Stimulated activated CD4-positive, alpha-beta T cell treated with anti-CD3 and anti-CD28 coated beads, Interleukin-2, amount 100 ng/mL, for 4 hours (primary cell): ENCODE data around the gene COL5A1.

Source experiments
- DNase-seq: peaks from one replicate; pipeline ENCODE4 v3.0.0-alpha.2; 2020; ENCODE audit warnings: low read depth

Gene COL5A1

GRCh38 chr9:134770972-134771971 lies 129.7 kb downstream of the COL5A1 start:
- DNase-seq: no peak

DNA sequence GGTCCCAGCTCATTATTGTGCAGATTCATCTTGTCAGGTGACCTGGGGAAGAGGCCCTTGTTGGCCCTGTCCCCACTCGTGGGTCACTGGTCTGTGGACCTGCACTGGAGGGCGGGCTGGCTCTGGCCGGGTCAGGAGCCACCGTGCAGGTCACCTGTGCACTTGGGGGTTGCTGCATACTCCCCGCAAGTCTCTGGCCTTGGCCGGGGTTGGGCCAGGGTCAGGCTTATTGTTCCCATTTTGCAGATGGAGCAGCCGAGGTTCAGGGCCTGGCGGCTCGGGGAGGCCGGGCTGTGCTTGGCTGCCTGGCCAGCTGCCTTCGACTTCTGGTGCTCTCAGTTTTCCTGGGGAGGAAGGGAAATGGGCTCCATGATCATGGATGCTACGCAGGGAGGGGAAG lies 130.7 kb downstream of the COL5A1 start:
- DNase-seq: no peak

- DNase-seq: no peak
Observed at GRCh38 chr9:134773842-134774241, 132.2 kb downstream of the COL5A1 start.

DNA sequence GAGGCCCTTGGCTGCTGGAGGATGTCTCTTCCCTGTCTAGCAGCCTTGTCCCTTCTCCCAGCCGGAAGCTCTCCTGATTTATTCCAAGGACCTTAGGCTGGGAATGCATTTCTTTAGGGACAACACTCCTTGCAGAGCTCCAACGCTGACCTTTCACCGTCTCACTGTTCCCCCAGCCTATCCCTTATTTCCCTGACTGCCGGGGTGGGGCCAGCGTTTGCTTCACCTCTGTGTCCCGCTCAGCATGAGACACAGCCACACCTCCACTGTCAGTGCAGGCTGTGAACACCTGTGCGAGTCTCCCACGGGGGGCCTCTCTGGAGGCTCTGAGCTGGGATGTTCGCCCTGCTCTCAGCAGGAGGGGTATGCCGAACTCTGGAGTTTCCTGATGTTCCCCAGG lies 132.8 kb downstream of the COL5A1 start:
- no peak for DNase-seq

- no peak for DNase-seq
Observed at GRCh38 chr9:134775081-134775951, 133.7 kb downstream of the COL5A1 start.

GRCh38 chr9:134776080-134776796 lies 134.6 kb downstream of the COL5A1 start:
- DNase-seq: no peak

DNA sequence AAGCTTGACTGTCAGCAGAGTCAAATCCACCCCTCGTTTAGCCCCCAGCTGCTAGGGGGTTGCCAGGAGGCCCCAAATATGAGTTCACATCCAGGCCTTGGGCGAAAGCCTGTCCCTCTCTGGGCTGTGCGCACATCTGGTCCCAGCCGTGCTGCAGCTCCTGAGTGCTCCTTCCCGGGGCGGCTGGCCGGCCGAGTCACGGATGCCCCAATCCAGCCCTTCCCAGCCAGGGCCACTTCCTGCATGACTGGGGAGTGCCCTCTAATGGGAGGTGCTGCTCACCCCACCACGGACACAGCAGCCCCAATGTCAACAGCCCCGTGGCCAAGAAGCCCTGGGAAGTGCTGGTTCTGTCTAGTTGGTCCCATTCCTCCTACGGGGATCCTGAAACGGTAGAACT lies 135.6 kb downstream of the COL5A1 start:
- DNase-seq: no peak

GRCh38 chr9:134778156-134778555 lies 136.6 kb downstream of the COL5A1 start:
- no peak for DNase-seq

DNA sequence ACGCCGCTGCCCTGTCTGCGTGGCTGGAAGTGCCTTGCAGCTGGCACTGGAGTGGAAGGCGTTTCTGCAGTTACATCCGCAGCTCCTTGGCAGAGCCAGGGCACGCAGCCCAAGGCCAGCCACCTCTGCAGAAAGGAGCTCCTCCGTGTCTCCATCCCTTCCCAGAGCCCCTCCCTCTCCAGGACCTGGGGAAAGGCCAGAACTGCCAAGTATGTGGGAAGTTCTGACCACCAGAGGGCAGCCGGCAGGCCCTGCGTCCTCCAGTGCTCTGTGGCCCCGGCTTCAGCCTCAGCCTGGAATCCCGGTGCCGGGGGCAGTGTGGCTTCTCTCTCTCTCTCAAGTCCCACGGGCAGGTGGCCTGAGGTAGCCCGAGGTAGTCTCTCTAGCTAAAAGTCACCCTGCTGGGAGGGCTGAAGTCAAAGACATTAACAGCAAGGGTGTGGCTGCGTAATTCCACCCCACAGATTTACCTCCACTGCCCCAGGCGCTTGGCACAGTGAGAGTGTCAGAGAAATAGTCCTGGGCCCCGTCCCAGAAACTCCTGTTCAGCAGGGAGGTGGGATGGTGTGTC lies 137.3 kb downstream of the COL5A1 start:
- DNase-seq: no peak

DNA sequence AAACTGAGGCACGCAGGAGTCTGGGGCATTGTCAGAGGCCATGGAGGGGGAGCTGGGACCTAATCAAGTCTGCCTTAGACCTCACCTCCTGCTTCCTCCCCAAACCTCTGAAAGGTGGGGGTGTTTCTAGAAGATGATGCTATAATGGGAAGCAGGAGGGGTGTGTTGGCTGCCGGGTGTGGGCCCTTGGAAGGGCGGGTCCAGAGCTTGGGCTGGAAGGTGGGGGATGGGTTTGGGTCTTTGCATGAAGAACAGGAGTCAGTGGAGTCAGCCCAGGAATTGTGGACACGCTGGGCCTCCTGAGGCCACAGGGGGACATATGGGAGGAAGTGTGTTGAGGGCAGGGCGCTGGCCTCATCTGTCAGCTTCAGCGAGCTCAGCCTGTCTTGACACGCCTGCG lies 138.0 kb downstream of the COL5A1 start:
- no peak for DNase-seq

DNA sequence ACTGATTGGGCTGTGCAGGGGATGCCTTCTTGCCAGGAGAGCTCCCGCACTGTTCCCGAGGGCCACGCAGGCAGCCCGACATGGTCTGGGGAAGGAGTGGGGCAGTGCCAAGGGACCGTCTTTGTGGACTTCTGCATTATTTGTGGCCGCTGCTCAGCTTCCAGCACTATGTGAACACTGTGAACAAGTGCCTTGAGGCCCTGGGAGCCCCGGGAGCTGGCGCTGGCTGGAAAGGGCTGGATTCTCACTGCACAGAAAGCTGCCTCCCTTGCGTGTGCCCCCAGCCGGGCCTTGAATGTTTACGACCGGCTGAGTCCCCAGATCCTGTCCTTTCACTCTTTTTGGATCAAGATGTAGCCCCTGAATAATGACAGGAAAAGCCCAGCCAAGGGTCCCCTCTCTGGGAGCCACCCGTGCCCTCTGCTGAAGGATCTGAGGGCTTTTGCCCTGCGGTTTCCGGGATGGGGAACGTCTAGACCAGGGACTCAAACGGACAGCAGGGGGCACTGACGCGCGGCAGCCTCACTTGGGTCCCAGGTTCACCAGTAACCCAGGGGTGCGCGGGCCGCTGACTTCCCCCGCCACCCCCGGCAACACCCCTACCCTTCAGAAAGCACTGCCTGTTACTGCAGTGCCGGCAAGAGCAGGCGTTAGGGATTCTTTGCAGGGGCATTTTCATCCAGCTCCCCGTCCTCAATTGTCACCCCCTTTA lies 140.1 kb downstream of the COL5A1 start:
- DNase-seq: no peak

- DNase-seq: no peak
Observed at GRCh38 chr9:134782921-134783698, 141.5 kb downstream of the COL5A1 start.

- no peak for DNase-seq
Observed at GRCh38 chr9:134783699-134784039, 142.1 kb downstream of the COL5A1 start.

DNA sequence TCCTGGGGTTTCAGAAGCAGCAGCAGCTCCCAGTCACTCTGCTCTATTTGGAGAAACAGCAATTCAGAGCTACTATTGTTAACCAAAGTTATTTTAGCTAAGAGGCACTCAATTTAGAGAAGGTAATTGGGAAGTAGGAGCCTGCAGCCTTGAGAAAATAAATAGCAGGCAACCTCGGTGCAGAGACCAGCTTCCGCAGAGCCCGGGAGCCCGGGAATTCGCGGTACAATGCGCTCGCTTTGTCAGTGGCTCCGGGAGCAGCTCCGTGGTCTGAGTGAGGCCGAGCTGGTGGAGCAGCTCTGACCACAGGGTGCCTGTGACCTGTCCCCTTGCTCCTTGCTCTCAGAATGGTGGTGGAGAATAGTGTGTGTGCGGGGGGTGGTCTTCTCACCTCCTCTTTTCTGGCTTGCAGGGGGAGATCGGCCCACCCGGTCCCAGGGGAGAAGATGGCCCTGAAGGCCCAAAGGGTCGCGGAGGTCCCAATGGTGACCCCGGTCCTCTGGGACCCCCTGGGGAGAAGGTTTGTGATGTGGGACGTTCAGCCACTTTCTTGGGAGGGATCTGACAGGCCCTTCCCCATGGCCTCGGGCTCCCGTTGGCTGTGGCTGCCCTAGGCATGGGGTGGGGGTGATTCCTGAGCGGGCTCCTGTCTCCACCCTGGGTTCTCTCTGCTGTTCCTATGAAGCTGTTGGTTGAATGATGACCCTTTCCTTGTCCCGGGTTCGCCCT lies 143.1 kb downstream of the COL5A1 start:
- DNase-seq: no peak

DNA sequence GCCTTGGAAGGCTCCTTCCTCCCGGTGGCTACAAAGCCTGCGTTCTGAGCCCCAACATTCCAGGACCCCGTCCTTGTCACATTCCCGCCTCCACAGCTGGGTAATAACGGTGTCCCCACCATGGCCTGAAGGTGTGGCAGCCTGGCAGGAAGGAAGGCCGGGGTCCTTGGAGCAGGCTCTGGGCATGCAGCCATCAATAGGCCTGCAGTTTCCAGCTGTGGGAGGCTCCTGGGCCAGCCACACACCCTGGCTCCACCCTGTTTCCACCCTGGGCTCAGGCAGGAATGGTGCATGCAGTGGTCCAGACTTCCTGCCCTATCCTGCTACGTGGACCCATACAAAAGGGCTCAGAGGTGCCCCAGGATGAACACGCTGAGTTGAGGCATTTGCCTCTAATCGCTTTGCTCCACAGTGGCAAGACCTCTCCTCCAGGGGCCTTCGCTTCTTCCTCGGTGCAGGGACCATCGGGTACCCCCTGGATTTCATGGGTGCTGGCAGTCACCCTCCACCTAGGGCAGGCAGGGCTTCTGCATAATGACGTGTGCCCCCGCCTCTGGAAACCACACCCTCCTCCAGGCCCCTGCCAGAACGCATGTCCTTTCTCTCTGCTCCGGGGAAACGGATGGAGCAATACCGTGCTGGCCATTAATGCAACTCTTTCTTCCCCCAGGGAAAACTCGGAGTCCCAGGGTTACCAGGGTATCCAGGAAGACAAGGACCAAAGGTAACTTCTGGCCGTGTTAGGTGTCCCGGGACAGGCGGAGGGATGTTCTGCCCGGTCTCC lies 143.9 kb downstream of the COL5A1 start:
- DNase-seq: no peak

DNA sequence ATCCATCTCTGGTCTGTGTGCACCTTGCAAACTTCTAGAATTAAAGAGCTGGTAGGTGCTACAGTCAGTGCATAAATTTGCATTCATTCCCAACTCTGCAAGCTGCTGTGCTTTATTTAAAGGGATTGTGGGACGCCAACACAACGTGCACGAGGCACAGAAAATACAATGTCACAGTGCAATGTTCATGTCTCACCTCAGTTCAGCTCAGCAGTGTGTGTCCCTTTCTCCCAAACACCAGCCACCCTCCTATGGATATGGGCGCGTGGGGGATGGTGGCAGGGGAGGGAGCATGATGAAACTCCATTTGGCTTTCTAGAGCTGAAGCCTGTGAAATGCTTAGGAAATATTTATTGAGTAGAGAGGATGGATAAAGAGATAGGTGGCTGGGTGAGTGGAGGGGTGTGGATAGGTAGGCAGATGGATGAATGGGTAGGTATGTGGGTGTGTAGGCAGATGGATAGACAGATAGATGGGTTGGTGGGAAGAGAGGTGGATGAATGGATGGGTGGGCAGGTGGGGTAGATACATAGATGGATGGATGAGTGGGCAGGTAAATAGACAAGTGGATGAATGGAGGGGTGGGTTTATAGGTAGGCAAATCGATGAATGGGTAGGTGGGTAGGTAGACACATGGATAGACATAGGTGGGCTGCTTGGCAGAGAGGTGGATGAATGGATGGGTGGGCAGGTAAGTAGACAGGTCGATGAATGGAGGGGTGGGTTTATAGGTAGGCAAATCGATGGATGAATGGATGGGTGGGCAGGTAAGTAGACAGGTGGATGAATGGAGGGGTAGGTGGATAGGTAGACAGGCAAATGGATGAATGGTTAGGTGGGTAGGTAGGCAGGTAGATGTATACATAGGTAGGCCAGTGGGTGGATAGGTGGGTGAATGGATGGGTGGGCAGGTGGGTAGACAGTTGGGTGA lies 146.3 kb downstream of the COL5A1 start:
- DNase-seq: no peak

DNA sequence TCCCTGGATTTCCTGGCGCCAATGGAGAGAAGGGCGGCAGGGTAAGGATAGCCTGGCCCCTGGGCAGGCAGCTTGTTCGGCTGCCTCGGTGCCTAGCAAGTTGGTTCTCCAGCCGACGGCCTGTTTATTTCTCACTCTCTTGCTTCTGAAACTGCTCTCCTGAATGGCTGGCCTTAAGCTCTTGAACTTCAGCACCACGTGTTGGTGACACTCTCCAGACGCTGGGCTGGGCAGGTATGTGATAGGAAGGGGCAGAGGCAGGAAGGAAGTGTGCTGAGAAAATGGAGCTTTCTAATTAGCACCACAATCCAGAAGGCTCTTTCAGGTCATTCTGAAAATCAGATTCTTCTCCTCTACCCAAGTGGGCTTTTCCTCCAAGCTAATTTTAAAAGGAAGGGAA lies 147.6 kb downstream of the COL5A1 start:
- DNase-seq: no peak

- no peak for DNase-seq
Observed at GRCh38 chr9:134791009-134791408, 149.4 kb downstream of the COL5A1 start.
